Measurements from ENCODE around the gene IGF2.
"Not testable (repeated sequence)": the region's sequence is repeated elsewhere in the genome, so short reads cannot be mapped to it uniquely, and the experiment has no call there.

Gene IGF2

GRCh38 chr11:2139123-2139521 lies at the start of gene IGF2:
Gene IGF2, minus strand, starts transcription at chr11:2139389. Its CDS starts 3,866 bp downstream, at chr11:2135523.
- DNase-seq = no peak

- no peak for DNase-seq
Measured at GRCh38 chr11:2188745-2189144, 49.6 kb upstream of the IGF2 start.

- DNase-seq = no peak
Measured at GRCh38 chr11:2187280-2187707, 48.1 kb upstream of the IGF2 start.

- peak; percentile 8 for DNase-seq
Measured at GRCh38 chr11:2186669-2187279, 47.6 kb upstream of the IGF2 start.

- no peak for DNase-seq
Measured at GRCh38 chr11:2185324-2186085, 46.3 kb upstream of the IGF2 start.

GRCh38 chr11:2182692-2183474 lies 43.7 kb upstream of the IGF2 start:
- no peak for DNase-seq

GRCh38 chr11:2182075-2182474 lies 42.9 kb upstream of the IGF2 start:
- DNase-seq = no peak

- DNase-seq = no peak
Measured at GRCh38 chr11:2180789-2181370, 41.7 kb upstream of the IGF2 start.

- DNase-seq = no peak
Measured at GRCh38 chr11:2180347-2180746, 41.2 kb upstream of the IGF2 start.

- no peak for DNase-seq
Measured at GRCh38 chr11:2179516-2179915, 40.3 kb upstream of the IGF2 start.

GRCh38 chr11:2178906-2179494 lies 39.8 kb upstream of the IGF2 start:
- no peak for DNase-seq

GRCh38 chr11:2178055-2178773 lies 39.0 kb upstream of the IGF2 start:
- DNase-seq = not testable (repeated sequence)

- DNase-seq = no peak
Measured at GRCh38 chr11:2177076-2177475, 37.9 kb upstream of the IGF2 start.

GRCh38 chr11:2176389-2176900 lies 37.3 kb upstream of the IGF2 start:
- DNase-seq = no peak

- no peak for DNase-seq
Measured at GRCh38 chr11:2175659-2176058, 36.5 kb upstream of the IGF2 start.

- no peak for DNase-seq
Measured at GRCh38 chr11:2174361-2174760, 35.2 kb upstream of the IGF2 start.

- DNase-seq = no peak
Measured at GRCh38 chr11:2173761-2174160, 34.6 kb upstream of the IGF2 start.

GRCh38 chr11:2173150-2173693 lies 34.0 kb upstream of the IGF2 start:
- no peak for DNase-seq

GRCh38 chr11:2172676-2173075 lies 33.5 kb upstream of the IGF2 start:
- no peak for DNase-seq

- no peak for DNase-seq
Measured at GRCh38 chr11:2171591-2172003, 32.4 kb upstream of the IGF2 start, which contains the start of gene TH. Gene TH, minus strand, starts transcription at chr11:2171815. Its CDS starts 29 bp downstream, at chr11:2171786.
